Endothelial cell of umbilical vein (primary cell): ENCODE results near the gene POLR3GL. TPM values are rescaled to one million over a fixed set of nuclear protein-coding genes. Genes with fewer than 3 reads are reported as not detected.

ENCODE experiments used
- BruUV-seq: library from RNA; stranded (reverse); fragments of 400-500 nt; replicated peaks from 2 replicates; lab custom pipeline; 2021; lab: Mats Ljungman, UMichigan
- CTCF ChIA-PET: fragments of 300-600, 350-600 bp; sonication (Branson Sonifier 250); formaldehyde crosslinking; loops from one replicate; lab custom pipeline; 2021; ENCODE audit warnings: antibody characterized with exemption, inconsistent platforms; lab: Charles Lee
- POLR2A ChIA-PET: fragments of 300-600, 350-600 bp; sonication (Branson Sonifier 250); formaldehyde crosslinking; loops from one replicate; lab custom pipeline; 2021; ENCODE audit warnings: antibody characterized with exemption, inconsistent platforms; lab: Charles Lee
- DNase-seq: peaks from one replicate; pipeline ENCODE4 v3.0.0-alpha.2; 2011; ENCODE audit warnings: low read depth, low spot score
- FAIRE-seq: peaks from 2 replicates; lab custom pipeline; 2011; peaks lifted over from hg19 to GRCh38; lab: Jason Lieb, UNC
- H2AFZ ChIP-seq: 2 replicates; pipeline ENCODE4 v1.6.0; 2012; ENCODE audit warnings: low read depth, low read length, control low read depth, inconsistent platforms
- H3K27ac ChIP-seq: 2 replicates; pipeline ENCODE4 v1.5.1; 2011; ENCODE audit warnings: low read depth, mild to moderate bottlenecking, control low read depth, low read length, moderate library complexity; ENCODE audit not compliant: insufficient read depth
- H3K27me3 ChIP-seq, 2 experiments: 2 replicates each; pipeline versions ENCODE4 v1.6.0 to v1.6.1; 2011; ENCODE audit warnings: low read length in 2 of 2, mixed read lengths in 1 of 2; ENCODE audit not compliant: control insufficient read depth in 2 of 2, insufficient read depth in 2 of 2
- H3K36me3 ChIP-seq, 2 experiments: 2 replicates in 1 of 2; 3 replicates in 1 of 2; pipeline ENCODE4 v1.5.1; 2011; ENCODE audit warnings: low read length in 2 of 2, mild to moderate bottlenecking in 1 of 2, moderate library complexity in 1 of 2; ENCODE audit not compliant: control insufficient read depth in 2 of 2, insufficient read depth in 2 of 2; ENCODE audit errors: extremely low read depth in 1 of 2
- H3K4me1 ChIP-seq: 3 replicates; pipeline ENCODE4 v1.5.1; 2011; ENCODE audit warnings: mild to moderate bottlenecking, low read length; ENCODE audit not compliant: control insufficient read depth, insufficient read depth; ENCODE audit errors: extremely low read depth
- H3K4me2 ChIP-seq: 2 replicates; pipeline ENCODE4 v1.6.1; 2011; ENCODE audit warnings: low read length, control low read depth, mixed read lengths; ENCODE audit not compliant: insufficient read depth
- H3K4me3 ChIP-seq, 3 experiments: fragments of 200-600 bp in 1 of 3; sonication (generic), shearing (Covaris generic) in 1 of 3; replicated peaks in 1 of 3; 2 replicates each; pipeline ENCODE4 v1.5.1; 2011 to 2016; ENCODE audit warnings: control low read depth in 3 of 3, low read length in 3 of 3, mild to moderate bottlenecking in 2 of 3, inconsistent platforms in 1 of 3, low read depth in 1 of 3, moderate library complexity in 1 of 3; ENCODE audit not compliant: insufficient read depth in 1 of 3
- H3K79me2 ChIP-seq: 2 replicates; pipeline ENCODE4 v1.6.0; 2012; ENCODE audit warnings: low read length, inconsistent platforms; ENCODE audit not compliant: control insufficient read depth, insufficient read depth
- H3K9ac ChIP-seq: replicated peaks from 2 replicates; pipeline ENCODE3; 2011; ENCODE audit warnings: low read length, control low read depth; ENCODE audit not compliant: insufficient read depth; ENCODE audit errors: extremely low read depth
- H3K9me1 ChIP-seq: replicated peaks from 3 replicates; pipeline ENCODE4 v1.6.0; 2011; ENCODE audit warnings: mild to moderate bottlenecking, low read length; ENCODE audit not compliant: control insufficient read depth, insufficient read depth; ENCODE audit errors: extremely low read depth
- H3K9me3 ChIP-seq: replicated peaks from 2 replicates; pipeline ENCODE4 v1.5.1; 2012; ENCODE audit warnings: low read length, inconsistent platforms; ENCODE audit not compliant: control insufficient read depth, insufficient read depth
- H4K20me1 ChIP-seq: replicated peaks from 2 replicates; pipeline ENCODE3; 2011; ENCODE audit warnings: mild to moderate bottlenecking, low read length; ENCODE audit not compliant: control insufficient read depth, insufficient read depth; ENCODE audit errors: extremely low read depth
- FOS ChIP-seq: IDR thresholded peaks from 2 replicates; pipeline ENCODE4 v1.6.1; 2011; ENCODE audit warnings: mild to moderate bottlenecking, low read length, moderate library complexity, borderline replicate concordance; ENCODE audit not compliant: insufficient read depth
- GATA2 ChIP-seq: IDR thresholded peaks from 2 replicates; pipeline ENCODE4 v1.7.0; 2011; ENCODE audit warnings: low read depth, mild to moderate bottlenecking, moderate library complexity, mixed read lengths, low read length; ENCODE audit not compliant: insufficient read length, insufficient read depth
- JUN ChIP-seq: IDR thresholded peaks from 2 replicates; pipeline ENCODE4 v1.6.1; 2011; ENCODE audit warnings: borderline replicate concordance, low read depth; ENCODE audit not compliant: insufficient read length, insufficient read depth
- POLR2AphosphoS5 ChIP-seq: IDR thresholded peaks from 2 replicates; pipeline ENCODE4 v1.6.1; 2012; ENCODE audit warnings: low read depth, mild to moderate bottlenecking, control low read depth, low read length, moderate library complexity; ENCODE audit not compliant: insufficient read depth
- dilution Hi-C: fragments of 300-500 bp; cut with MboI; formaldehyde crosslinking; loops from one replicate; pipeline ENCODE4 v1.15.0; 2019; ENCODE audit warnings: low sequenced_read_pairs; ENCODE audit not compliant: extremely low pct_ligation_motif_present
- intact Hi-C: fragments of 100-400 bp; cut with micrococcal nuclease; formaldehyde crosslinking; loops from one replicate; pipeline ENCODE4 v1.10.0; 2022
- polyA plus RNA-seq, 4 experiments: library from polyadenylated mRNA; depleted of rRNA in 3 of 4; stranded (reverse) in 3 of 4; unstranded in 1 of 4; fragments of >200 nt; gene quantifications; 2 replicates each; pipeline versions ENCODE4 v1.2.1 to v1.2.3, GENCODE V29; 2011 to 2012; ENCODE audit warnings: missing spikeins in 1 of 4
- total RNA-seq: library from RNA; stranded (reverse); gene quantifications from 2 replicates; pipeline ENCODE4 v1.2.3, GENCODE V29; 2021
- TF ChIP-seq, protein P1 (sequence below), 2 donors: IDR thresholded peaks; 1 replicate in 1 of 2; 2 replicates in 1 of 2; pipeline ENCODE4 v1.5.1; 2011; ENCODE audit warnings: low read length in 2 of 2, mild to moderate bottlenecking in 2 of 2, moderate library complexity in 2 of 2, control low read depth in 1 of 2, inconsistent platforms in 1 of 2, low read depth in 1 of 2; ENCODE audit not compliant: insufficient read depth in 1 of 2; ENCODE audit errors: extremely low read depth in 1 of 2

POLR3GL gene
- total and polyA plus RNA-seq, 2 donors (not counting 3 experiments of a cell fraction or from before 2014, with no cell fraction given), result 12.4 to 15.3 TPM

GRCh38 chr1:145960468-145961108, 3.9 kb upstream of the POLR3GL start:
- H3K9ac ChIP-seq, result peak overlapping the region; percentile 53
- CTCF ChIA-PET, result interaction anchor here (1.5 kb wide), 1 partner anchor 47 kb away, joined by 4 read pairs; no protein-coding TSS in a partner anchor
- no peaks in the 10 kb centered on the region for H3K9me3 ChIP-seq
- H3K79me2 ChIP-seq, result peaks cover 17% of the 10 kb centered on the region
- H3K4me2 ChIP-seq, result peak overlapping the region; percentile 86
- peak overlapping the region; percentile 95 for H2AFZ ChIP-seq
- H3K9me1 ChIP-seq, result no peaks in the 10 kb centered on the region
- H3K36me3 ChIP-seq, result no peaks in the 10 kb centered on the region
- no TSS peak for BruUV-seq
- dilution Hi-C loops, result no loop called here
- no peaks in the 10 kb centered on the region for H3K27me3 ChIP-seq
- POLR2A ChIA-PET, result no interaction called here
- FAIRE-seq (peak; percentile 87), DNase-seq (peak; percentile 72)
- H3K4me3 ChIP-seq, result peak overlapping the region; percentile 32 to 75 (median 73)
- peaks cover 51% of the 10 kb centered on the region for H3K4me1 ChIP-seq
- TF ChIP-seq JUN (no peak), POLR2AphosphoS5 (peak; percentile 54)
- no peak overlapping the region for H3K27ac ChIP-seq
- intact Hi-C loops, result no loop called here
- H4K20me1 ChIP-seq, result no peaks in the 10 kb centered on the region

DNA sequence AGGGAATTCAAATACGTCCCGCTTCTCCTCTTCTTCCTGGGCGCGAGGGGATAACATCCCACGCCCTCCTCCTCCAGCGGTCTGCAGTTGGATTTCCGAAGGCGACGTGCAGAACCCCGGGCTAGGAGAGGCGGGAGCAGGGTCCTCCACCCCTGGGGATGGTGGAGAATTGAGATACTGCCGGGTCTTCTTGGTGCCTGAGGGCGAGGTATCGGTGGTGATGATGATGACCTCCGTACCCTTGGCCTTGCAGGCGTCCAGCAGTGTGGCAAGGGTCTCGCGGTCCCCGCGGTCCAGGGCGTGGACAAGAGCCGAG, 3.4 kb upstream of the POLR3GL start:
- BruUV-seq, result no TSS peak
- Histone ChIP-seq H3K36me3 (no peaks in the 10 kb centered on the region), H3K4me1 (peaks cover 46% of the 10 kb centered on the region), H3K27me3 (no peaks in the 10 kb centered on the region), H3K9me1 (no peaks in the 10 kb centered on the region), H2AFZ (peak overlapping the region; percentile 95), H3K9ac (peak overlapping the region; percentile 53), H4K20me1 (no peaks in the 10 kb centered on the region), H3K79me2 (peaks cover 12% of the 10 kb centered on the region), H3K9me3 (no peaks in the 10 kb centered on the region), H3K27ac (no peak overlapping the region), H3K4me3 (peak overlapping the region; percentile 32 to 75 (median 73)), H3K4me2 (peak overlapping the region; percentile 86)
- ChIA-PET CTCF (interaction anchor here (1.5 to 1.6 kb wide), 2 partner anchors 33 to 46 kb away, joined by 4 to 5 read pairs; partner anchors contain the start of gene RBM8A), POLR2A (no interaction called here)
- dilution Hi-C loops, result no loop called here
- no peak for TF ChIP-seq FOS
- no peak for TF ChIP-seq GATA2
- TF ChIP-seq JUN, result no peak
- no peak for TF ChIP-seq POLR2AphosphoS5
- TF ChIP-seq, protein P1, sequence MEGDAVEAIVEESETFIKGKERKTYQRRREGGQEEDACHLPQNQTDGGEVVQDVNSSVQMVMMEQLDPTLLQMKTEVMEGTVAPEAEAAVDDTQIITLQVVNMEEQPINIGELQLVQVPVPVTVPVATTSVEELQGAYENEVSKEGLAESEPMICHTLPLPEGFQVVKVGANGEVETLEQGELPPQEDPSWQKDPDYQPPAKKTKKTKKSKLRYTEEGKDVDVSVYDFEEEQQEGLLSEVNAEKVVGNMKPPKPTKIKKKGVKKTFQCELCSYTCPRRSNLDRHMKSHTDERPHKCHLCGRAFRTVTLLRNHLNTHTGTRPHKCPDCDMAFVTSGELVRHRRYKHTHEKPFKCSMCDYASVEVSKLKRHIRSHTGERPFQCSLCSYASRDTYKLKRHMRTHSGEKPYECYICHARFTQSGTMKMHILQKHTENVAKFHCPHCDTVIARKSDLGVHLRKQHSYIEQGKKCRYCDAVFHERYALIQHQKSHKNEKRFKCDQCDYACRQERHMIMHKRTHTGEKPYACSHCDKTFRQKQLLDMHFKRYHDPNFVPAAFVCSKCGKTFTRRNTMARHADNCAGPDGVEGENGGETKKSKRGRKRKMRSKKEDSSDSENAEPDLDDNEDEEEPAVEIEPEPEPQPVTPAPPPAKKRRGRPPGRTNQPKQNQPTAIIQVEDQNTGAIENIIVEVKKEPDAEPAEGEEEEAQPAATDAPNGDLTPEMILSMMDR (IDR thresholded peaks at IDR 0.05; ENCODE audit: extremely low read depth in 1 of 2, insufficient read depth in 1 of 2, low read depth in 1 of 2, low read length in 2 of 2), result no peak
- DNase-seq, result no peak
- intact Hi-C loops, result no loop called here
- FAIRE-seq, result no peak
